ENCODE measurements around the gene PNPLA3.

PNPLA3 gene

DNA sequence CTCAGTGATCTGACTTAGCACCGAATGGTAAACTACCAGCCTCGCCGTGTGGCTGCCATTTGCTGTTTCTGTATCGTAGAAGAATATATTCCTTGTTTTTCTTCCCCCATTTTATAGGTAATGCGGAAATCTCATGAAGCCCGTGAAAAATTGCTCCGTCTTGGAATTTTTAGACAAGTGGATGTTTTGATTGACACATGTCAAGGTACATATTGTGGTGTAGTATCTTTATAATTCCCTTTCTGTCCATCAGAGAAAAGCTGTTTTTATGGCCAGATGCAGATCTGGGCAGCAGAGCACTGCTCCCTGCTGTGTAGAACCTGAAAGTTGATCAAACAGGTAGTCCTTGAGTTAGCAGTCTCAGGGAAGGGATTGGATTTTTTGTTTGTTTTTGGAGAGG lies 45.0 kb downstream of the PNPLA3 start:
- no peak for DNase-seq (ENCODE audit: low read depth)

DNA sequence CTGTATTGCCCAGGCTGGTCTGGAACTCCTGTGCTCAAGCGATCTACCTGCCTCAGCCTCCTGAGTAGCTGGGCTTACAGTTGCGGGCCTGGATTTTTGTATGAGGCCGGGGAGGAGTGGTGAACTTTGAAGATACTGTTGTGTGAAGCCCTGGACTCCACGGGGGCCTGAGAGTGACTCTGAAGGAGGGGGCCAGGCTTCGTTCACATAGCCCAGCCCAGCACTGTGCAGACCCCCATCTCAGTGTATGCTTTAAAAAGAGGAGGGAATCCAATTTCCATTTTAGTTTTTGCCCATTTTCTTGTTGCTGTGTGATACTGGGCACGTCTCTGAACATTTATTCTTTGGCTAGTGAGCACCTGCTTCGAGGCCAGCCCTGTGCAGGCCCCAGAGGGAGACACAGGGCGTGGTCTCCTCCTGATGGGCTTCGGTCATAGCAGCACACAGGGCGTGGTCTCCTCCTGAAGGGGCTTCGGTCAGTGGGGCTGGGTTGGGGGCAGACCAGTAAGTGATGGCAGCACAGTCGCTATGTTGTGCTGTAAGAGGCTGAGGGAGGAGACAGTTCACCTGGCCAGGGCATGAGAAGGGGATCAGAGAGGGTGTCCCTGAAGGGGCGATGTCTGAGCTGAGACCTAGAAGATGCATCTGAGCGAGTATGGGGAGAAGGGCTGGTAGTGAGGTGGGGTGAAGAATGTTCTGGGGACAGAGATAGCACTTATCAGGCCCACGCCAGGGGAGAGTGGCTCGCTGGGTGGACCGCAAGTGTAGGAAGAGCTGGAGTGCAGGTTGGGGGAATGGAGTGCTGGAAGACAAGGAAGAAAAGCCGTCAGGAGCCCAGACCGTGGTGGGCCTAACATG lies 45.6 kb downstream of the PNPLA3 start:
- no peak for DNase-seq (ENCODE audit: low read depth)

DNA sequence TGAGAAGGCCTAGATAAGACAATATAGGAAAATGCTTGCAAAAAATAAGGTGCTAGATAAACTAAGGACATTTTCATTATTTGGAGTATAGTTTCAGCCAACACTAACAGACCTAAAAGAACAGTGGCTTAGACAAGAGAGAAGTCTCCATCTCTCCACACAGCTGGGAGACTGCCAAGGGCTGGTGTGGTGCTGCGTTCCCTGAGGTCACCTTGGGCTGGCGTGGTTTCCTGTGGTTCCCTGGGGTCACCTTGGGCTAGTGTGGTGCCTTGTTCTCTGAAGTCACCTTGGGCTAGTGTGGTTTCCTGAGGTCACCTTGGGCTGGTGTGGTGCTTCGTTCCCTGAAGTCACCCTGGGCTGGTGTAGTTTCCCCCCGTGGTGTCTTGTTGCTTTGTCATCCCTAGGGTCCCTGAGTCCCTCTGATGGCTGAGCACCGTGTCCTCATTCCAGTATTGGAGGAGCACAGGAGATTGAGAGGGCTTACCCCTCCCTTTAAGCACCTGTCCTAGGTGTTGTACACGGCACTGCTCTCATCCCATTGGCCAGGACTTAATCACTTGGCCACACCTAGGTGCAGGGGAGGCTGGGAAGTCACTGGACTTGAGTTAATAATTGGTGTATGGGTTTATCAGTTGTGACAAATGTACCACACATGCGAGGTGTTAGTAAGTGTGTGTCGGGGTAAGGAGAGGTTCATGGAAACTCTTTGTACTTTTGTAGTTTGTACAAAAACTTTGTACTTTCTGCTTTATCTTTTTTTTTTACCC lies 46.6 kb downstream of the PNPLA3 start:
- no peak for DNase-seq (ENCODE audit: low read depth)

DNA sequence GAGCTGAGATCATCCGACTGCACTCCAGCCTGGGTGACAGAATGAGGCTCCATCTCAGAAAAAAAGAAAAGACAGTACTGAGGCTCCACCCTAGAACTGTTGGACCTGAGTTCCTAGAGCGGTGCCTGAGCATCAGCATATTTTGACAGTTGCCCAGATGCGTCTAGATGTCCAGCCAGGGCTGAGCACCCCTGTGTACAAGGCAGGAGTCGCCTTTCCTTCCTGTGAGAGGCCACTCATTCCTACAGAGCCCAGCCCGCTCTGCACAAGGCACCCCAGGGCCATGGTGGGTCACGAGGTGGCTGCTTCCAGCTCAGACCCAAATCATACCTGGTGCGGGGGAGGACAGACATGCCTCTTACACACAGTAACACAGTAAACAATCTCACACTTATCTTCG lies 47.5 kb downstream of the PNPLA3 start:
- DNase-seq (ENCODE audit: low read depth) = no peak

DNA sequence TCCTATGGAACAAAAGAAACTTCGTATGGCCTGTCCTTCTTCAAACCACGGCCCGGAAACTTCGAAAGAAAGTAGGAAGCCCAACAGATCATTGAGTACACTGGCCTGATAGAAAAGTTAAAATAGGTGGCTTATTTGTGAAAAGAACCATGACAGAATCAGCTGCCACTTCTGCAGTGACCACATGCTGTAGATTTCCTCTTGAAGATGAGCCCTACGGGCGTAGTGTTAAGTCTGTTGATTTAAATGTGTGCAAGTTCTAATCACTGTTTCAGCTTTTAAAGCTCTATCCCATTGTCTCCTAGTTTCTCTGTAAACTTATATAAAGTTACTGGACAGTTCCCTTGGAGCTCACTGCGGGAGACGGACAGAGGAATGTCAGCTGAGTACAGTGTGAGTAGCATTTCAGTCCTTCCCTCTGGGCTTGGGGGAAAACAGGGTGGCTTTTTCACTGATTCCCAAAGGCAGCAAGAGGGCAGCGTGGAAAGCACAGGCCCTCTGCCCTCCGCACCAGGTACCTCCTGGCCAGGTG lies 49.4 kb downstream of the PNPLA3 start:
- DNase-seq (ENCODE audit: low read depth) = no peak

DNA sequence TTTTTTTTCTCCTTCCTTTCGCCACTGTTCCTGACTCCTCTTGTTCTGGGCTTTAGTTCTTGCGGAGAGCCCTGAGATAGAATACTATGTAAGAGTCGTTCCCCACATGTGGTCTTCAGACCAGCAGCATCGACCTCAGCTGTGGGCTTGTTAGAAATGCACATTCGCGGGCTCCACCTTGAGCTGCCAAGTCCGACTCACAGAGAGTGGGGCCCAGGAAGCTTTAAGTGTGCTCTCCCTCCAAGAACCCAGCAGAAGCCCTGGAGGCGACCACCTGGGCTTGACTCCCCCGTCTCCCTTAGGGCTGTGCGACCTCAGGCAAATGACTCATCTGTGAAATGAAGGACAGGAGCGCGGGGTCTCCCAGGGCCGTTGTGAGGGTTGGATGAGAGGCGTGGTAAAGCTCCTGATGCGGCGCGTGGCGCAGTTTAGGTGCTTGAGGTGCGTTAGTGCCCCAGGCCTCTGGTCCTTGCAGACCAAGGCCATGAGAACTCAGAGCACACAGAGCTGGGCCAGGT lies 50.5 kb downstream of the PNPLA3 start:
- no peak for DNase-seq (ENCODE audit: low read depth)

DNA sequence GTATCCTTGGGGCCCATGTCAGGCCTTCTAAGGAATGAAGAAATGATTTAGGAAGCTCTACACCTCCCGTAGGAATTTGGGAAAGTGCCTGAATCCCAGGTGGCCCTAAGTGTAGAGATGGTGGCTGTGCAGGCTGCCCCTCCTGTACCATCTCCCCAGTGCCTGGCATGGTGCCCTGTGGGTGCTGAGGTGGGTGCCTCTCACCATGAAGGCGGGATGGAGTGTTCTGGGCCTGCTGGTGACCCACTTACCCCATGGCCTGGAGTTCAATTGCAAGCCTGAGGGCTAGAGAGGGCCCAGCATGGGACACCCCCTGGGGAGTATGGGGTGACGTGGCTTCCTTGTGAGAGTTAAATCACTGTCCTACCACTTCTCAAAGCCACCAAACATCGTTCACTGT lies 51.4 kb downstream of the PNPLA3 start:
- no peak for DNase-seq (ENCODE audit: low read depth)

DNA sequence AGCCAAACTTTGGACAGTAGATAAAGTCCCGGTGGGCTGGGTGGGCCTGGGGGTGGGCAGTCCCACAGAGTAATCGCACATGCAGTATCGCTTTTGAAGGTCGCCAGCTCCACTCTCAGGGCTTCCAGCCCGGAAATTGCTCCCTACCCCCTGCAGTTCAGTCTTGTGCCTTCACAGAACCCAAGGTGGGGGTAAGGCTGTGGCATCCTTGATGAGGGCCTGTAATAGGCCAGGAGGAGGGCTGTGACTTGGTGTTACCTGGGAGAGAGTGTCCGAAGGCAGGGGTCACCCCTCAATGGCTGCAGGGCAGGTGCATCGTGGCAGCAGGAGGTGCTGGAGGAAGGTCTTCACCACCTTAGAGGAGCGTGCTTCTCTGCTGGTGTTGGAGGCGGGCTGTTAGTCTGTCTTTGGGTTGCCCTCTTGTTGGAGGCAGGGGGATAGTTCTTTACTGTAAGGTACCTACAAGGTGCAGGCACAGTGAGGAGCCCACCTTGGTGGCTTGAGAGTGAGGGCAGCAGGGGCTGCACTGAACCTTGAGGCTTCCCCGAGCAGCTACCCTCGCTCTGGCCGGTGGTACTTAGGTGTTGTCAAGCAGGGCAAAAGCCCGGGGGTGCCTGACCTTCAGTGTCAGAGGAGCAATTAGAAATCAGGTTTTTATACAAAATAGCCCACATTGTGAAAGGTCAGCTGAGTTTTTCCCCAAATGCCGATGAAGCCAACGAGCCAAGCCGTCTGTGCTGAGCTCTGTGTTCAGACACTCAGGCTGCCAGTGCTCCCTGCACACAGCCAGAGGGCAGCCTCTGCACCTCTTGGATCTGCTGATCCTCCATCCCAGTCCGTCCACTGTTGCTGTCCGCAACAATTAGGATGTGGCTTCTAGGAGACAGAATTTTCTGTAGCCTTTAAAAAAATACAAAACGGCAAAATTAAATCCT lies 53.5 kb downstream of the PNPLA3 start:
- no peak for DNase-seq (ENCODE audit: low read depth)

DNA sequence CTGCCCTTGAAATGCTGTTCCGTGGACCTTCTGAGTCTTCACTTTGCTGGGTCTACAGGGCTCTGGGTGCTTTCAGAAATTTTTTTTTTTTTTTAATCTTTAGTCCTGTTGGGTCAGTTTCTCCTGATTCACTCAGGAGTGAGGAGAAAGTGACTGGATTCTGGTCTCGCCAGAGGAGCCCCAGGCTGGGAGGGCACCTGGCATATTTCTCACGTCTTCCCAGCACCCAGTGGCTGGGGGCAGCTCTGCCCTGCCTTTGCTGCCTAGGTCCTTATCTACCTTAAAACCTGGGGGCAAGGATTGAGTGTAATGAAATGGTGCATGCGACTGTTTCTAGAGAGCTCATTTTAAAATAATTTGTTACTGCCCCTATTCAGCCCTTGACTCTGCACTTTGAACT lies 55.0 kb downstream of the PNPLA3 start:
- DNase-seq (ENCODE audit: low read depth) = no peak

DNA sequence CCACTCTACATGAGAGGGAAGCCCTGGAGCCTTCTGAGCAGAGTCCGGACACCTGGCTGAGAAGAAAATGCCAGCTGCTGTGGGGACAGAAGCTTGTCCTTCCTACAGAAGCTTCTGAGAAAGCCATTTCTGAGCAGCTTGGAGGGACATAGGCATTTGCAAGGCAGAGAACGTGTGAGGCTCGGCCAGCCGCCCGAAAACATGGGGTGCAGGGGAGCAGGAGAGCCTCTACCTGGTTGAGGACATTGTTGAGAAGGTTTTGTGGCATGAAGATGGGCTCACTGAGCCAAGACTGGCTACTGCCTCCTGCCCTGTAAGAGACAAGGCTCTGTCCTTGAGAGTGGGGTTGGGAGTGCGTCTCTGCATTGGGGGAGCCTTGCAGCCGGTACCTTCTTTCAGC lies 57.0 kb downstream of the PNPLA3 start:
- DNase-seq (ENCODE audit: low read depth) = no peak

DNA sequence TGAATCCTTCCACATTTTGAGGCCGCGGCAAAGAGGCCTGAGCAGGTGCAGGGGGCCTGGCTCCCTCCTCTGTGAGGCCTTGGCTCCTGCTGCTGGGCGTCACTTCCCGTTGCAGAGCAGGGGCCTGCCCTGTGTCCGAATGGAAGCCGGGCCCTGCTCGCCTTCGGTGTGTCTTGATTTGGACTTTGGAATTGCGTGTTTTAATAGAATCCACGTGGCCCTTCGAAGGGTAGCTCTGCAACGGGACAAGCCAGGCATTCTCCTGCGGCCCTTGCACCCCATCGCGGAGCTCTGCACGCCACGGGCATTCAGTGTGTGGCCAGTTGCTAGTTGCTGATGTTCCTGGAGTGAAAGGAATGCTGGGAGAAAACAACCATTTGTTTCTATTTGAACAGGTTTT lies 57.4 kb downstream of the PNPLA3 start:
- no peak for DNase-seq (ENCODE audit: low read depth)

DNA sequence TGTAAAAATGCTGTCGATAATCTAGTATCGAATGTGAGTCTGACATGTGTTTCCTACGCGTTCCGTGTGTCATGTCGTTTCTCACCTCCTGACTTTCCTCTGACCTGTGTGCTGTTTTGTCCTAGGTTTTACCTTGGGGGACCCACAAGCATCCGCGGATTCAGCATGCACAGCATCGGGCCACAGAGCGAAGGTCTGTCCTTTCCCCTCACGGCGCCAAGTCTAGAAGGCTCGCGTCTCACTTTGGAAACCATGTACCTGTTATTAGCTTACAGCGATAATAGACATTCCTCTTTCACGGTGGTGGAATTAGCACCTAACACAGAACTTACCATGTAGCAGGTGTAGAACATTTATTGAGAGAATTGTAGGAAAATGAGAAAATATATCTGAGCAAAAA lies 60.2 kb downstream of the PNPLA3 start:
- no peak for DNase-seq (ENCODE audit: low read depth)

DNA sequence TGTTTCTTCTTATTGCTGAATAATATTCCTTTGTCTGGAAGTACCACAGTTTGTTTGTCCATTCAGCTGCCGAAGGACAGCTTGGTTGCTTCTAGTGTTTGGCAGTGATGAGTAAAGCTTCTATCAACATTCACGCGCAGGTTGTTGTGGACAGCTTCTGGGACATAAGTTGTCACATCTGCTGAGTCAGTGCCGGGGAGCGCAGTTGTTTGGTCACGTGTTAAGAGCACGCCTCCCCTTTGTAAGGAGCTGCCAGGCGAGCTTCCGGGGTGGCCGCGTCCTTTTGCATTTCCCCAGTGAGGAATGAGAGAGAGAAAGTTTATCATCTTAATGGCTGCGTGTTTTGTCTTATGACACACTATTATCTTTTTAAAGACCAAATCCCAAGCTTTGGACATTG lies 61.9 kb downstream of the PNPLA3 start:
- no peak for DNase-seq (ENCODE audit: low read depth)

DNA sequence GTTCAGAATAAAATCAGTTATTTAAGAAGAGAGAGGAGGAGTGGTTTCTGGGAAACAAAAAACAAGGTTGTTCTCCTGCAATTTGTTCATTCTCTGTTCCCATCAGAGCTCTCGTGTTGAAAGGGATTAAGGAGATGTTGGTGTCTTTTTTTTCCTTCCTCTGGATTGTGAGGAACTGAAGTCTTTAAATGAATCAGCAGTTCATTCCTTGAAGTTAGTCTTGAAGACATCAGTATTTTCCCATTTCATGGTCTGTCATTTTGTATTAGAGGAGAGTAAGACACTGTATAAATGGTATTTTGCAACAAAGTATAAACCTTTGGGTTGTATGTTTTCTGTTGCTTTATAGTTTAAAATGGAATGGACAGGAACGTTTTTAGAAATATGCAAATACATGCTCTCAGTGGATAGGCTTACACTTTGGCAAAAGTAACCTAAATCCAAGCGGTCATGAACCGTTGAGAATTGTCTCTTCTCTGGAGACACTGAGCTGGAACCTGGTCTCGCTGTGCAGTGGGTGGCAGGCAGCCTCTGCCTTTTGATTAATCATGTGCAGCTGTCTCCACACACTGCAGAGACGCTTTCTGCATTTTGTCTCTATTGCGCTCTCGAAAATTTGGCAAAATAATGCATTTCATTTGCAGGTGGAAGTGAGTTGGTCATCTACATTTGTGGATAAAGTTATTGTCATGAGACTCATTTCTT lies 64.7 kb downstream of the PNPLA3 start:
- DNase-seq (ENCODE audit: low read depth) = no peak

DNA sequence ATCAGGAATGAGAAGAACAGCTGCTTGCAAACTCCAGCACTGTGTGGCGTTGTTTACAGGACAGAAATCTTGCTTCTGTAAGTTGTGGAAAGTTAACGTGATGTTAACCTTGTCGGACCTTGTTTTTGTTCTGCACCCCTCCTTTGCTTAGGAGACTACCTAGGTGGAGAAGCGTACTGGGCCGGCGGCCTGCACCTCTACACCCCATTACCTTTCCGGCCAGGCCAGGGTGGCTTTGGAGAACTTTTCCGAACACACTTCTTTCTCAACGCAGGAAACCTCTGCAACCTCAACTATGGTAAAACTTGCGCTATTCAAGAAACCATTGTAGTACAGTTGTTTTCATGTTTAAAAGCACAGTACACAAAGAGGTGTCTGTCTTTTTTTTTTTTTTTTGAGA lies 65.4 kb downstream of the PNPLA3 start:
- no peak for DNase-seq (ENCODE audit: low read depth)

DNA sequence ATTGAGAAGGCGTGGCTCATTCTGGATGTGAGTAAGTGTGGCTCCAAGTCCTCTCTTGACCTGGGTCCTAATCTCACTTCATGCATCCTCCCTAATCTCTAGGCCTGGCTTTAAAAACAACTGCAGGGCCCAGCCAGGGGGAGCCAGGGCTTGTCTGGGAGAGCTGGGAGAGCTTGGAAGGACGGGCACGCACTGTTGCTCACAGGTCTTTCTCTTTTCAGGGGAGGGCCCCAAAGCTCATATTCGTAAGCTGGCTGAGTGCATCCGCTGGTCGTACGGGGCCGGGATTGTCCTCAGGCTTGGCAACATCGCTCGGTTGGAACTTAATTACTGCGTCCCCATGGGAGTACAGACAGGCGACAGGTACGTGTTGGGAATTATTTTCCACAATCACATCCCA lies 66.4 kb downstream of the PNPLA3 start:
- DNase-seq (ENCODE audit: low read depth) = no peak

DNA sequence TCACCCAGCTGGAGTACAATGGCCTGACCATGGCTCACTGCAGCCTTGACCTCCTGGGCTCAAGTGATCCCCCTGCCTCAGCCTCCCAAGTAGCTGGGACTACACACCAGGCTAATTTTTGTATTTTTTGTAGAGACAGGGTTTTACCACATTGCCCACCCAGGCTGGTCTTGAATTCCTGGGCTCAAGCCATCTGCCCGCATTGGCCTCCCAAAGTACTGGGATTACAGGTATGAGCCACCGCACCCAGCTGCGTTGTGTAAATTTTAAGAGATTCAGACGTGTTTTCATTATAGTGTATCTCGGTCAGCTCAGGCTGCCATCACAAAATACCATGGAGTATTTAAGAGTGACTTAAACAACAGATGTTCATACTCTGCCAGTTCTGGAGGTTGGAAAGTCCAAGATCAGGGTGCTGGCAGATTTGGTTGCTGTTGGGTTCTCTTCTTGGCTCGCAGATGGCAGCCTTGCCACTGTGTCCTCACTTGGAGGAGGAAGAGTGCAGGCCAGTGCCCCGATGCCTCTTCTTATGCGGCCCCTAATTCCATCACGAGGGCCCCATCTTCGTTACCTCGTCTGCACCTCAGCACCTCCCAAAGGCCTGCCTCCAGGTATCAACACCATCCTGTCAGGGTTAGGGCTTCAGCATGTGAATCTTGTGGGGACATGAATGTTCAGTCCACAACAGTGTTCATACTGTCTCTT lies 67.9 kb downstream of the PNPLA3 start:
- DNase-seq (ENCODE audit: low read depth) = no peak

DNA sequence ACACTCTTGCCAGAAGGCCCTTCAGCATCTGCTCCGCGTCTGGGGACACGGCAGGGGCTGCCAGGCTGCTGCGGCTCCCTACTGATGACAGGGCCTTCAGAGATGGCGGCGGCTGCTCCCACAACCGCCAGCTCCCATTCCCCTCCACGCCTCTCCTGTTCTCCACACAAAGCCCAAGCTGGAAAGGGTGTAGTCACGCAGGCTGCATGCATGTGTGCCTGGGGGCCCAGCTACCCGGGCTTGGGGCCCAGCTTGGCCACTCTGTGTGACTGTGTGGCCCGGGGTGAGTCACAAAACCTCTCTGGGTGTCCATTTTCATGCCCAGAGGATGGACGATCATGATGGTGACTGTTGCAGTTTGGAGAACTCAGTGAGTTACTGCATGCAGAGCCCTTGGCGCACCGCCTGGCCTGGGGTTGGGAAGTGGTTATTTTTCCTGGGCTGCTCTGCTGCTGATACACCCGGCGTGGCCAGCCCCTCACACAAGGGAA lies 68.8 kb downstream of the PNPLA3 start:
- DNase-seq (ENCODE audit: low read depth) = no peak

DNA sequence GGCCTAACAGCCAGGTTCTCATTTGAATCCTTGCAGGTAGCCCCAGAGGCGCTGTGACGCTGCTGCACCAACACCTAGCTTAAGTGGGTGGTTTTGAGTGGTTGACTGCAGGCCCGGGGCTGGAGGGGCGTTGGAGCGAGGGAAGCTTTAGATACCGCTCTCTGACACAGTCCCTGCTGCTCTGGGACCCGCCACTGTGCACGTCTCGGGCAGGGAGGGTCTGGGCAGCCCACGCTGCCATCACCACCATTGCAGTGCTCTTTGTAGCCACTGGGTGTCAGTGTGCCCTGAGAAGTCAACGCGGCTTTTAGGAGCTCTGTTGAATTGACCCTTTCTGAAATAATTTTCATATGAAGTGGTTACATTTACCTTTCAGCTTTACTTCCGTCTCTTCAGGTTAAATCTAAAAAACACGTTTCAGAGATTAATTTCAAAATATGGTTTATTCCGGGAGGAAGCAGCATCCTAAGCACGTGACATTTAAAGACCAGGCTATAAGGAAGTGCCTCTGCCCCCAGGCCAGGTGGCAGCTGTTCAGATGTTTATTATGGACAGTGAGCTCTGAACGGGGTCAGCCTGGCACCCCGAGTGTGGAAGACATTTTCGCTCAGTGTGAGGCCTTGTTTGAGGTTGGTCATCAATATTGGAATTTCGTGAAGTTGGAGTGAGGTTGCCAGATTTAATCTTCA lies 69.6 kb downstream of the PNPLA3 start:
- peak; percentile 28 for DNase-seq (ENCODE audit: low read depth)

DNA sequence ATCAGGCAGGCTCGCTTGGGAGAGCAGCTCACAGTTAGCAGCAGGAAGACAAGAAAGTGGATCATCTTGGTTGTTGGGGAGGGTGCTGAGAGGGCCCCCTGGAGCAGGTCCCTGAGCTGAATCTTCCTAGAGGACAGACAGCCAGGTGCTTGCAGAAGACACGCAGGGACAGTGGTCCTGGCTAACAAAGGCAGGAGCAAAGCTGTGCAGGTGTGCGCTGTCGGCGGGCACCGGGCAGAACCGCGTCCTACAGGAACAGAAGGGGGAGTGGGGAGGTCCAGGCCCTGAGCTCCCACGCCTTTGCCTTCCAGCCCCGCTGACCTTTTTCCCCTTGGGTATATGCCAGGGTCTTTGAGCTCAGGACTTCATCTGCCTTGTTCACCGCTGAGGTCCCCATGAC lies 70.4 kb downstream of the PNPLA3 start:
- DNase-seq (ENCODE audit: low read depth) = no peak
